HG03025 (cell line): ENCODE data around the gene PUS3.
"Not testable (repeated sequence)": the region's sequence is repeated elsewhere in the genome, so short reads cannot be mapped to it uniquely, and the experiment has no call there.

Experiments
- ATAC-seq: cut with Tn5 transposase; IDR thresholded peaks from one replicate; pipeline ENCODE4 v1.9.1; 2021; ENCODE audit warnings: mild to moderate bottlenecking, moderate library complexity; ENCODE audit not compliant: unreplicated experiment, low FRiP score

PUS3 gene

DNA sequence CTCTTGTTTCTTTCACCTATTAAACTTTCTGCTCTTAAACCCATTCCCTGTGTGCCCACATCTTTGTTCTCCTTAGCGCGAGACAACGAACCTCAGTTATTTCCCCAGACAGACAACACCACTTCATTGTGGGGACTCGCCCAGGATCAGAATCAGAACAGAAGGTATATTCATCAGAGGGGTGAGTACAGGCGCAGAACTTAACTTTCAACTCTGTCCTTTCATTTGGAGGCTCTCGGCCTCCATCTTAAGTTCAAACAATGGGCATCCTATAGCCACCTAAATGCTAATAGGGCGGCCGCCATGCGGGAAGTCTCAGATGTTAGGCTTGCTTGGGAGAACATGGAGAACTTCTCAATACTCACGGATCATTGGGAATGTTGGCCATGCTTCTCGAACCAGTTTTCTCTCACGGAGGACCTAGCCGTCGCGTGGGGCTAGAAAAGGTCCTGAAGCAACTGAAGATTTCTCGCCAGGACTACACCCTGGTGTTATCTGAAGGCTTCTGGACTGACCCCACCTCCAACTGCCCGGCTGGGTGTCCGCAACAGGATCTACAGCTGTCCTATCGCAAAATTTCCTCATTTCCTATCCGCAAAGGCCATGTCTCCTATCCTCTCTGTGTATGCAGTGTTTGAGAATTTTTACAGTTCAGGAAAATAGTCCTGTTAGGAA is 29.0 kb downstream of the PUS3 start:
- no peak for ATAC-seq

DNA sequence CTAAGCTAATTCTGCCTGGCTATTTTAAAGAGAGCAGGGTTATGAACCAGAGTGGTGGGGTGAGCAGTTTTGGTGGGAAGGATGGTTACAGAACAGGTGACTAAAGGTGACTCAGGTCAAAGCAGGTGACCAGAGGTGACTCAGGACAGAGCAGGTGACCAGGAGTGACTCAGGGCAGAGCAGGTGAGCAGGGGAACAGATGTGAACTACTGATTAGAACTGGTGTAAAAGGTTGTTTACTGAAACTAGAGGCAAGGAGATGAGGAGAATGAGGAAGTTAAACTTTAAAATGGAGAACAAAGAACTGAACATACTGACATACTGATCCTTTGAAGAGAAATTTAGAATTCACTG is 30.9 kb downstream of the PUS3 start:
- no peak for ATAC-seq

DNA sequence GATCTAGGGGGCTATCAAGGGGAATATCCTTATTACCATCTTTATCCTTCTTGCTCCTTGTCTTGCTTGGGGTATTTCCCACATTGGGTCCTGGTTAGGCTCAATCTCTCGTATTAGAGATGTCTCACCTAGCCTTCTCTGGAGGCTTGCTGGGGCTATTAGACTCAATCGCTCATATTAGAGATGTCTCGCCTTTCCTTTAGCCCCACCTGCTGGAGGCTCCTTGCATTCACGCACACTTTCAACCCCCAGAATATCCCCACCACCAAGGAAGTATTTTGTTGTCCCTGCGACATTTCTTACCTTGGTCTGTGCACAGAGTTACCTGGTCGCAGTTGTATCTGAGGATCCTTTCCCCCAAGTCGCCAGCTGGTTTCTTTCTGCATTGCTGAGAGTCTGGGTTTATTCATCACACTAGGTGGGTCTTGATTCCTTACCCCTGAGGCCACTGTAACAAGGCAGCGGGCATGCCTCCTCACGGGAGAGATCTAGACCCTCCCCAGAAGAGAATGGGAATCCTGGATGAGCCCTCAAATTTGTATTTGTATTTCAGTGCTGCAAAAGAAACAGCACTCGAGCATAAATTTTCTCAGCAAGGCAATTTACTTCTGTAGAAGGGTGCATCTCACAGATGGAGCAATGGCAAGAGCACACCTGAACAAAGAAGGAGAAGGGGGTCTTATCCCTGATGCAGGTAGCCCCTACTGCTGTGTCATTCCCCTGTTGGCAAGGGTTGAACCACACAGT is 31.4 kb downstream of the PUS3 start:
- ATAC-seq, result no peak

DNA sequence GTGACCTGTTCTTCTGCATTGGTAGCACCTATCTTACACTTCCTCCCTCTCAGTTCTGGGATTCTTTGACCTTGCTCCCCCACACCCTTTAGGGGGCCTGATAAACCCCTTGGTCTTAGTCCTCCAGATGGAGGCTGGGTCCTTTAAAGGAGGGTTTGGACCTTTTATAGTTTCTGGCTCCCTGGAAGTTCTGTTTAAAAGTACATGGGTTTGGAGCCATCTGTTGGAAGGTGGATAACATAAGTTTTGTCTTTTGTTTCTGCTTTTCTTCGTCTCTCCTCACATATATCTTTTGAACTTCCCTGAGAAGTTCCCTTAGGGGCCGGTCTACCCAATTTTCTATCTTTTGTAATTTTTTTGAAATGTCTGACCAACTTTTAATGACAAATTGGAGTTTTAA is 33.5 kb downstream of the PUS3 start:
- ATAC-seq, result no peak

DNA sequence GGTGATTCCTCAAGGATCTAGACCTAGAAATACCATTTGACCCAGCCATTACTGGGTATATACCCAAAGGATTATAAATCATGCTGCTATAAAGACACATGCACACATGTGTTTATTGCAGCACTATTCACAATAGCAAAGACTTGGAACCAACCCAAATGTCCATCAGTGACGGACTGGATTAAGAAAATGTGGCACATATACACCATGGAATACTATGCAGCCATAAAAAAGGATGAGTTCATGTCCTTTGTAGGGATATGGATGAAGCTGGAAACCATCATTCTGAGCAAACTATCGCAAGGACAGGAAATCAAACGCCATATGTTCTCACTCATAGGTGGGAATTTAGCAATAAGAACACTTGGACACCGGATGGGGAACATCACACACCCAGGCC is 37.7 kb downstream of the PUS3 start:
- not testable (repeated sequence) for ATAC-seq

DNA sequence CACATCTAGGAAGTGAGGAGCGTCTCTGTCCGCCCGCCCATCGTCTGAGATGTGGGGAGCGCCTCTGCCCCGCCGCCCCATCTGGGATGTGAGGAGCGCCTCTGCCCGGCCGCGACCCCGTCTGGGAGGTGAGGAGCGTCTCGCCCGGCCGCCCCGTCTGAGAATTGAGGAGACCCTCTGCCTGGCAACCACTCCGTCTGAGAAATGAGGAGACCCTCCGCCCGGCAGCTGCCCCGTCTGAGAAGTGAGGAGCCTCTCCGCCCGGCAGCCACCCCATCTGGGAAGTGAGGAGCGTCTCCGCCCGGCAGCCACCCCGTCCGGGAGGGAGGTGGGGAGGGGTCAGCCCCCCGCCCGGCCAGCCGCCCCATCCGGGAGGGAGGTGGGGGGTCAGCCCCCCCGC is 40.2 kb downstream of the PUS3 start:
- ATAC-seq, result not testable (repeated sequence)

DNA sequence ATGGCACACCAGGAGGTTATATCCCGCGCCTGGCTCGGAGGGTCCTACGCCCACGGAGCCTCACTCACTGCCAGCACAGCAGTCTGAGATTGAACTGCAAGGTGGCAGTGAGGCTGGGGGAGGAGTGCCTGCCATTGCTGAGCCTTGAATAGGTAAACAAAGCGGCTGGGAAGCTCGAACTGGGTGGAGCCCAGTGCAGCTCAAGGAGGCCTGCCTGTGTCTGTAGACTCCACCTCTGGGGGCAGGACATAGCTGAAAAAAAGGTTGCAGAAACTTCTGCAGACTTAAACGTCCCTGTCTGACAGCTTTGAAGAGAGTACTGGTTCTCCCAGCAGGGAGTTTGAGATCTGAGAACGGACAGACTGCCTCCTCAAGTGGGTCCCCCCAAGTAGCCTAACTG is 45.3 kb downstream of the PUS3 start:
- not testable (repeated sequence) for ATAC-seq

DNA sequence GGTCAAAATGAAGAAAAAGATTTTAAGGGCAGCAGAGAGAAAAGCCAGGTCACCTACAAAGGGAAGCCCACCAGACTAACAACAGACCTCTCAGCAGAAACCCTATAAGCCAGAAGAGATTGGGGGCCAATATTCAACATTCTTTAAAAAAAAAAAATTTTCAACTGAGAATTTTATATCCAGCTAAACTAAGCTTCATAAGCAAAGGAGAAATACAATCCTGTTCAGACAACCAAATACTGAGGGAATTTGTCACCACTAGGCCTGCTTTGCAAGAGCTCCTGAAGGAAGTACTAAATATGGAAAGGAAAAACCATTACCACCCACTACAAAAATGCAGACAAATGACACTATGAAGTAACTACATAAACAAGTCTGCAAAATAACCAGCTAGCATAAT is 56.8 kb downstream of the PUS3 start:
- no peak for ATAC-seq
